HepG2 (cell line): ENCODE data around the gene SLC36A3. TPM values are rescaled to one million over a fixed set of nuclear protein-coding genes. Genes with fewer than 3 reads are reported as not detected.
A peak's percentile ranks its signal among the peaks of the same experiment; 100 is the strongest.

Experiments
- CSRNP2 ChIP-seq: sonication (generic); formaldehyde crosslinking; conservative IDR thresholded peaks from 2 replicates; pipeline ENCODE4 v1.8.0; 2022; ENCODE audit warnings: low read depth, missing genetic modification reagents
- E2F2 ChIP-seq: sonication (generic); formaldehyde crosslinking; IDR thresholded peaks from 2 replicates; pipeline ENCODE4 v1.4.0; 2020; ENCODE audit warnings: missing genetic modification reagents, borderline replicate concordance
- FOXJ3 ChIP-seq: sonication (generic); formaldehyde crosslinking; IDR thresholded peaks from 2 replicates; pipeline ENCODE4 v1.4.0; 2020; ENCODE audit warnings: missing genetic modification reagents, mild to moderate bottlenecking, borderline replicate concordance
- HMGXB4 ChIP-seq, 2 experiments: sonication (generic) in 1 of 2; formaldehyde crosslinking in 1 of 2; IDR thresholded peaks; 2 replicates each; pipeline versions ENCODE4 v1.4.0 to v1.6.1; 2018 to 2020; ENCODE audit warnings: missing genetic modification reagents in 2 of 2, borderline replicate concordance in 1 of 2, low read depth in 1 of 2, mild to moderate bottlenecking in 1 of 2, missing biosample characterization in 1 of 2
- SATB2 ChIP-seq: sonication (generic); formaldehyde crosslinking; IDR thresholded peaks from 2 replicates; pipeline ENCODE4 v1.5.0; 2020; ENCODE audit warnings: missing genetic modification reagents
- SCMH1 ChIP-seq: sonication (generic); formaldehyde crosslinking; IDR thresholded peaks from 2 replicates; pipeline ENCODE4 v1.9.0; 2021; ENCODE audit warnings: missing genetic modification reagents, mild to moderate bottlenecking, borderline replicate concordance
- SNAPC4 ChIP-seq: sonication (generic); formaldehyde crosslinking; IDR thresholded peaks from 2 replicates; pipeline ENCODE4 v1.4.0; 2020; ENCODE audit warnings: mild to moderate bottlenecking, missing genetic modification reagents
- ZBTB25 ChIP-seq: IDR thresholded peaks from 2 replicates; pipeline ENCODE4 v1.6.1; 2018; ENCODE audit warnings: missing genetic modification reagents
- ZNF207 ChIP-seq: fragments of 450-650 bp; IDR thresholded peaks from 2 replicates; pipeline ENCODE4 v1.6.1; 2016; ENCODE audit warnings: antibody characterized with exemption, borderline replicate concordance
- ZNF253 ChIP-seq: sonication (generic); formaldehyde crosslinking; IDR thresholded peaks from 2 replicates; pipeline ENCODE4 v1.8.0; 2022; ENCODE audit warnings: mild to moderate bottlenecking, missing genetic modification reagents, borderline replicate concordance
- ZNF569 ChIP-seq: sonication (generic); formaldehyde crosslinking; IDR thresholded peaks from 2 replicates; pipeline ENCODE4 v1.5.0; 2020; ENCODE audit warnings: mild to moderate bottlenecking, missing genetic modification reagents, moderate library complexity, borderline replicate concordance
- ZNF713 ChIP-seq: sonication (generic); formaldehyde crosslinking; IDR thresholded peaks from 2 replicates; pipeline ENCODE4 v1.4.0; 2020; ENCODE audit warnings: mild to moderate bottlenecking, missing genetic modification reagents
- ZNF770 ChIP-seq: sonication (generic); formaldehyde crosslinking; IDR thresholded peaks from 2 replicates; pipeline ENCODE4 v1.5.0; 2020; ENCODE audit warnings: mild to moderate bottlenecking, missing genetic modification reagents
- ZNF878 ChIP-seq: sonication (generic); formaldehyde crosslinking; IDR thresholded peaks from 2 replicates; pipeline ENCODE4 v1.8.1; 2023; ENCODE audit warnings: mild to moderate bottlenecking, missing genetic modification reagents, moderate library complexity
- polyA plus RNA-seq, 8 experiments: library from polyadenylated mRNA; depleted of rRNA in 3 of 8; stranded (reverse) in 7 of 8; unstranded in 1 of 8; fragments of >200 nt; fragmentation: Illumina TruSeq in 4 of 8; extraction: Trizol in 4 of 8; gene quantifications; 2 replicates each; pipeline versions ENCODE4 v1.2.1 to v1.2.3, GENCODE V29; 2011 to 2016; ENCODE audit warnings: low read depth in 4 of 8, missing spikeins in 1 of 8, mixed read lengths in 1 of 8; ENCODE audit not compliant: insufficient read depth in 1 of 8
- total RNA-seq, 5 experiments: library from RNA; depleted of rRNA; stranded (reverse); fragments of >200 nt; fragmentation: Illumina TruSeq; extraction: Trizol; gene quantifications; 2 replicates each; pipeline ENCODE4 v1.2.3, GENCODE V29; 2016; ENCODE audit warnings: low read depth in 1 of 5

Gene SLC36A3
- total and polyA plus RNA-seq, 2 of the 13 experiments (the other 11 are each of a cell fraction or from before 2014, with no cell fraction given): not detected

- TF ChIP-seq ZNF770 (CRISPR knock-in tag): 0 out of 2 replicates have a peak, but pooled peaks have one; percentile 14
- TF ChIP-seq ZNF878 (CRISPR knock-in tag): no peak
- TF ChIP-seq FOXJ3 (CRISPR knock-in tag): peak; percentile 95
- no peak for TF ChIP-seq SNAPC4 (CRISPR knock-in tag)
- no peak for TF ChIP-seq ZNF207
- TF ChIP-seq ZNF569 (CRISPR knock-in tag): no peak
- TF ChIP-seq HMGXB4 (CRISPR knock-in tag; IDR thresholded peaks at IDR 0.05; ENCODE audit: borderline replicate concordance in 1 of 2, low read depth in 1 of 2): no peak; a peak in 1 of 4 replicates
- TF ChIP-seq E2F2 (CRISPR knock-in tag): no peak
- TF ChIP-seq ZNF713 (CRISPR knock-in tag): no peak
- TF ChIP-seq ZBTB25 (CRISPR knock-in tag): 0 out of 2 replicates have a peak, but pooled peaks have one; percentile 29
- no peak for TF ChIP-seq CSRNP2 (CRISPR knock-in tag)
- TF ChIP-seq ZNF253: no peak
- no peak for TF ChIP-seq SATB2 (CRISPR knock-in tag)
- no peak for TF ChIP-seq SCMH1 (CRISPR knock-in tag)
Observed at GRCh38 chr5:151234476-151235238, 68.9 kb downstream of the SLC36A3 start (continued).
